IPS-18a (cell line): ENCODE measurements around the gene MBOAT2.

Experiments
- H3K27ac ChIP-seq: one replicate; pipeline ENCODE4 v1.5.1; 2013; ENCODE audit warnings: low read length
- H3K27me3 ChIP-seq: one replicate; pipeline ENCODE4 v1.6.1; 2013; ENCODE audit warnings: mild to moderate bottlenecking, low read length; ENCODE audit not compliant: control insufficient read depth, insufficient read depth
- H3K36me3 ChIP-seq: one replicate; pipeline ENCODE4 v1.6.1; 2013; ENCODE audit warnings: low read depth, low read length; ENCODE audit not compliant: control insufficient read depth
- H3K4me1 ChIP-seq: one replicate; pipeline ENCODE4 v1.6.1; 2013; ENCODE audit warnings: low read depth, low read length; ENCODE audit not compliant: control insufficient read depth
- H3K4me3 ChIP-seq: one replicate; pipeline ENCODE4 v1.5.1; 2013; ENCODE audit warnings: low read length
- H3K9ac ChIP-seq: one replicate; pipeline ENCODE4 v1.6.1; 2013; ENCODE audit warnings: mild to moderate bottlenecking, low read length, moderate library complexity
- H3K9me3 ChIP-seq: one replicate; pipeline ENCODE4 v1.6.1; 2013; ENCODE audit warnings: low read depth, low read length; ENCODE audit not compliant: control insufficient read depth

The MBOAT2 gene

DNA sequence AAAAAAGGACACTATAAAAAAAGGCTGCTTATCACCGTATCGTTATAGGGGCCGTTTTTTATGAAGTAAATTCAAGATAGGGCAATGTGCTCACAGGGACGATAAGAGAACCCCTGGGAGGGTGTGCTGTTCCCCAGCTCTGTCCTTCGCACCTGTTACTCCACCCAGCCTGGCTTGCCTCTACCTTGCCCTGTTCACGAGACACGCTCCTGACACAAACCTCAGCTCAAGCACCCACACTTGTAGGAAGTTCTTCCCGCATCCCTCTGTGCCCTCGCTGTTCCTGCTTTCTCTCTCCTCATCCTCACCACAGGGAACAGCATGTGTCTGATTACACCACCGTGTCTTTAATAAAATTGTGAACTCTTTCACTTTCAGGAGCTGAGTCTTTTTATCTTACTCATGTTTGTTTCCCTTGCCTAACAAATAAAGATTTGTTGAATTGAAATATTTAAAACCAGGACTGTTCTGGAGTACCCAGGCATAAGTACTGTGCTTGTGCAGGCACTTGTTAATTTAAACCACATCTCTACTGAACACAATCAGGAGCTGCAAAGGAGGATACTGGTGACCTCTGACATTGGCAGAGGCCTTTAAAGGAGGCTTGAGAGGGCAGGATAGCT is 140.0 kb downstream of the MBOAT2 start:
- H3K4me1 ChIP-seq, result no peaks in the 10 kb centered on the region

DNA sequence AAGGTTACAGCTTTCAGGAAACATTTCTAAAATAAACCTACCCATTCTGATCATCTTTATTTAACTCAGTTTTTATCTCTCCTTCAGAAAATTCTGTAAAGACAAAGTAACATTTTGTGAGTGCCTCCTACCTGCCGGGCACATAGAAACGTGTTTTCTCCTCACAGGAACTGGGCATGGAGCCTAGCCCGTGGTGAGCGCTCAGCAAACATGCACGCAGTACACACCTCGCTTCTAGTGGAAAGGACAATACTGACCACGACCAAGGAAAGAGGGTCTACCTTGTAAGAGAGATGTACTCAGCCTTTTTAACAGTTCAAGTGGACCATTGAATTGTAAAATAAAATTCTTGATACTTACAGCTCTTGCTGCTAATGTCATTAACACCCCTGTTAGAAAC is 141.3 kb downstream of the MBOAT2 start:
- Histone ChIP-seq H3K36me3 (no peaks in the 10 kb centered on the region), H3K4me1 (no peaks in the 10 kb centered on the region), H3K4me3 (no peak overlapping the region)

More for the DNA sequence above, 140.0 kb downstream of the MBOAT2 start:
- H3K27me3 ChIP-seq, result no peaks in the 10 kb centered on the region
- no peak overlapping the region for H3K27ac ChIP-seq
- H3K4me3 ChIP-seq, result no peak overlapping the region
- no peaks in the 10 kb centered on the region for H3K36me3 ChIP-seq
- H3K9me3 ChIP-seq, result no peaks in the 10 kb centered on the region
- H3K9ac ChIP-seq, result no peak overlapping the region

DNA sequence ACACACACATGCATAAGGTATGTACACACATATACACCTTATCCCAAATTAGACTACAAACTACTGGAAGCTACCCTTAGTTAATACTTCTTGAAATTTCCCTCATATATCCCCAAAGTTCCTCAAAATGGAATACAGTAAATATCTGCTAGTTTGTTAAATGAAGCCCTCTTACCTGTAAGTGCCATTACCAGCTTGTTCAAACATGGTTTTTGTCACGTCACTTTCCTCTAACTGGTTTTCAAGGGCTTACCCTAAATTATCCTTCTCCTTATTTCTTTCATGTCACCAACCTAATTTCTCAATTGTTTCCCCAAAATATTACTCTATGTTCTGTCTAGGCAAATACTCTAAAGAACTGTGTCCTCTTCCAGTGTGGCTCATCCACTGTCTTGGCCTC is 141.7 kb downstream of the MBOAT2 start:
- no peaks in the 10 kb centered on the region for H3K27me3 ChIP-seq
- H3K36me3 ChIP-seq, result no peaks in the 10 kb centered on the region
- no peak overlapping the region for H3K4me3 ChIP-seq
- H3K27ac ChIP-seq, result no peak overlapping the region
- no peak overlapping the region for H3K9ac ChIP-seq
- H3K9me3 ChIP-seq, result no peaks in the 10 kb centered on the region
- H3K4me1 ChIP-seq, result no peaks in the 10 kb centered on the region

More for the DNA sequence above, 141.3 kb downstream of the MBOAT2 start:
- no peak overlapping the region for H3K9ac ChIP-seq
- no peaks in the 10 kb centered on the region for H3K27me3 ChIP-seq
- no peaks in the 10 kb centered on the region for H3K9me3 ChIP-seq
- H3K27ac ChIP-seq, result no peak overlapping the region

DNA sequence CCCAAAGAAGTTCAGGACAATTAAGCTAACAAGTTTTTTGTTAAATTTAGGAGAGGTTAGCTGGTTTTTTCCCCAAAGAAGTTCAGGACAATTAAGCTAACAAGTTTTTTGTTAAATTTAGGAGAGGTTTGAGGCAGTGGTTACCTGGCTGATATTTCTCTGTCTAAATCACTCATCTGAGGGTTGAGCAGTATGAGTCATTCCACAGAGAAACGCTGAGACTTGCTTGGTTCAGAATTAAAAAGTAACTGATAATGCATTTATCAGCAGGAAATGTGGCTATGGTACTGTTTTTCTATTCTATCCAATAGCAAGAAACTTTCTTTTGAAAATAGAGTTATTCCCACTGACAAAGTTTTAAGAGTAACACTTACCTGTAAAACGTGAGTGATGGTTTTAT is 143.2 kb downstream of the MBOAT2 start:
- no peaks in the 10 kb centered on the region for H3K27me3 ChIP-seq
- no peak overlapping the region for H3K4me3 ChIP-seq
- no peak overlapping the region for H3K27ac ChIP-seq
- no peak overlapping the region for H3K9ac ChIP-seq
- H3K4me1 ChIP-seq, result no peaks in the 10 kb centered on the region
- H3K9me3 ChIP-seq, result no peaks in the 10 kb centered on the region
- no peaks in the 10 kb centered on the region for H3K36me3 ChIP-seq

DNA sequence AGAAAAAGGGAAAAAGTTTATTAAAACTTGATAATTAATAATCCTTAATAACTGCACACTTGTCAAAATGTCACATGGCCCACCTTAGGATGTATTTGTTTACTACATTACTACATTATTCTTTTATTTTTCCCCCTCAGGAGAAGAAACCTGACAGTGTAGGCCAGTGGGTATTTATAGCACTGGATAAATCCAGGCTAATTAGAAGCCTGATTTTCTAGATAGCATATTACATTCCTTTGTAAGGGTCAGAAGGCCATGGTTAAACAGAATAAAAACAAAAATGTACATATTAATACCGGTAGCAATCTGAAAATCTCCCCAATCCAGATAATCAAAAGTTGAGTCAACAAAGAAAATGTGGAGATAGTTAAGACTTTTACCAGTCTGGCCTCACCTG is 144.6 kb downstream of the MBOAT2 start:
- Histone ChIP-seq H3K9me3 (no peaks in the 10 kb centered on the region), H3K27ac (no peak overlapping the region), H3K4me3 (no peak overlapping the region), H3K4me1 (no peaks in the 10 kb centered on the region), H3K36me3 (no peaks in the 10 kb centered on the region), H3K27me3 (no peaks in the 10 kb centered on the region), H3K9ac (no peak overlapping the region)

DNA sequence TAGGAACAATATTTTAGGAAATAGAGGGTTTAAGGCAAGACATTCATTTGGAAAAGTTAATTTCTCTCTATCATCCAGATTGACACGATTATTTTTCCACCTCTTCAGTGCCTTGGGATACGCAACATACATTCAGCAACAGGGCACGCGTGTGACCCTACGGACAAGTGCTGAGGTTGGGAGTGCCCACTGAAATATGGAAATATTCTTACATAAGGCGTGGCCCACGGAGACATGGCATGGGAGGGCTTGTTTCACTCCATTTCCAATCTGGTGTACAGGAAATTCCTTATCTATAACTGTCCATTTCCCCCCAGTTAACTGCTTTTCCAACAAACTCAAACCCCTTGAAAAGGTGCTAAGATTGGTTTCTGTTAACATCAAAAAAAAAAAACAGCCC is 145.2 kb downstream of the MBOAT2 start:
- Histone ChIP-seq H3K27me3 (no peaks in the 10 kb centered on the region), H3K4me1 (no peaks in the 10 kb centered on the region), H3K27ac (no peak overlapping the region), H3K4me3 (no peak overlapping the region), H3K36me3 (no peaks in the 10 kb centered on the region), H3K9me3 (no peaks in the 10 kb centered on the region), H3K9ac (no peak overlapping the region)

DNA sequence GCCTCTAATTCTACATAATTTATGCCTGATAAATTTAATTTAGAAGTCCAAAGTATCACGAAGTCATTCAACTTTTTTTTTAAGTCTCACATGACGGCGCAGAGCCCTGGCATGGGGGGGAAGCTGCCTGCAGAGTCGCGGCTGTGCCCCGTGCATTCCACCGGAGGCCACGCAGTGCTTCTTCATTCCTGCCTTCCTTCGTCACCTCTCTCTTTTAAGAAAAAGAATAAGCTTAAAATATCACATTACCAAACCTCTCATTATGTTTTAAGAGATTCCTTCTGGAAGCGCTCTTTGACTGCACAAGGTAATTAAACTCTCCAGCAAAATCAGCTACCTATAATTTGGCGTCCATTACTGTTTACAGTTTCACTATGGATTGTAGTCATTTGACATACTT is 145.8 kb downstream of the MBOAT2 start:
- Histone ChIP-seq H3K36me3 (no peaks in the 10 kb centered on the region), H3K9ac (no peak overlapping the region), H3K9me3 (no peaks in the 10 kb centered on the region), H3K4me3 (no peak overlapping the region), H3K27me3 (no peaks in the 10 kb centered on the region), H3K27ac (no peak overlapping the region), H3K4me1 (no peaks in the 10 kb centered on the region)

DNA sequence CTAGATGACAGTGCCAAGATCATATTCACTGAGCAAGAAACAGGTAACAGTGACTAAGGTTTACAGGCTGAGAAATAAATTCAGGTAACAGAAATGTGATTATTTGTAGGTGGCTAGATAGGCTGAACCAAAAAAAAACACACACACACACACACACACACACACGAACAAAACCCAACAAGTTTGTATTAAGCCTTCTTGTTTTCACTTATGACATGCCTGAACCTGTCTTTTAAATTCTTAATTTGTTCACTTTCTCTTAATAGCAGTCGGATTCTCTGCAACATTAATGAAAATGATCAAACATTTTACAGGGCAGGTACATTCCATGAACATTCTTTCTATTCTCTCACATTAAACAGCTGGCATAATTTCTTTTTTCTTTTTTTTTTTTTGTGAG is 147.3 kb downstream of the MBOAT2 start:
- H3K4me3 ChIP-seq, result no peak overlapping the region
- H3K9me3 ChIP-seq, result no peaks in the 10 kb centered on the region
- H3K4me1 ChIP-seq, result no peaks in the 10 kb centered on the region

DNA sequence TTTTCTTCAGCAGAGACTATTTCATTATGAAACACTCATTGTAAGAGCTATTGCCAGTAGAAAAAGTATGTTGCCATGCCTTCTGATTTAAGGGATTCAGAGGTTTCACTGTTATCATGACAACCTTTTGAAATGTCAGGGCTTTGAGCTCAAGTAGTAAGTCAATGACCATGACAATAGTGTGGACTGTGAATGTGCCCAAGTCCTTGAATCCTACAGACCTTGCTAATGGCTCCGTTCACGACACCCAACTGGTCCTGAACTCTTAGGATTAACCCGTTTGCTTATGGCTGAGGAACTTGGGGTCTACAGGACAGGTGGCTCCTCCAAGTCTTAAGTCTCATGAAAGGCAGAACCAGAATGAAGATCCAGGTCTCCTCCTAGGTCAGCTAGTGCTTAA is 148.5 kb downstream of the MBOAT2 start:
- Histone ChIP-seq H3K4me1 (no peaks in the 10 kb centered on the region), H3K9me3 (no peaks in the 10 kb centered on the region)

More for the DNA sequence above, 147.3 kb downstream of the MBOAT2 start:
- no peaks in the 10 kb centered on the region for H3K36me3 ChIP-seq
- no peak overlapping the region for H3K9ac ChIP-seq
- H3K27ac ChIP-seq, result no peak overlapping the region
- no peaks in the 10 kb centered on the region for H3K27me3 ChIP-seq

DNA sequence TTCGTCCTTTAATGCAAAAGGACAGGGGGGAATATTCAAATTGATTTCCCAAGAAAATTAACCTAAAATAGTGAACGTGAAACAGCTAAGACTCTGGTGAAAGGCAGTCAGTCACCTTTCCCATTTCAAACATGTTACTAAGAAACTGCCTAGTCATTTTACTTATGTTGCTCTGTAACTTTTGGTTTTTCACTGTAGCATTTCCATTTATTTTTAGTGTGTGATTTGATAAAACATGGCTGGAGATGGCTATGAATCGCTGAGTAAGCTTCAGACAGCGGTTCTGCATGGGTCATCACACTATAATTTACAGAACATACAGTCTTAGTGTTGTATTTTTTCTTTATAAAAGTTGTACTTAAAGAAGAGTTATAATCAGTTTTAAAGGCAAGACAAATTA is 150.1 kb downstream of the MBOAT2 start:
- Histone ChIP-seq H3K36me3 (no peaks in the 10 kb centered on the region), H3K4me1 (no peaks in the 10 kb centered on the region), H3K9me3 (no peaks in the 10 kb centered on the region), H3K27ac (no peak overlapping the region), H3K4me3 (no peak overlapping the region), H3K27me3 (no peaks in the 10 kb centered on the region), H3K9ac (no peak overlapping the region)

More for the DNA sequence above, 148.5 kb downstream of the MBOAT2 start:
- Histone ChIP-seq H3K9ac (no peak overlapping the region), H3K27me3 (no peaks in the 10 kb centered on the region), H3K27ac (no peak overlapping the region), H3K4me3 (no peak overlapping the region), H3K36me3 (no peaks in the 10 kb centered on the region)

DNA sequence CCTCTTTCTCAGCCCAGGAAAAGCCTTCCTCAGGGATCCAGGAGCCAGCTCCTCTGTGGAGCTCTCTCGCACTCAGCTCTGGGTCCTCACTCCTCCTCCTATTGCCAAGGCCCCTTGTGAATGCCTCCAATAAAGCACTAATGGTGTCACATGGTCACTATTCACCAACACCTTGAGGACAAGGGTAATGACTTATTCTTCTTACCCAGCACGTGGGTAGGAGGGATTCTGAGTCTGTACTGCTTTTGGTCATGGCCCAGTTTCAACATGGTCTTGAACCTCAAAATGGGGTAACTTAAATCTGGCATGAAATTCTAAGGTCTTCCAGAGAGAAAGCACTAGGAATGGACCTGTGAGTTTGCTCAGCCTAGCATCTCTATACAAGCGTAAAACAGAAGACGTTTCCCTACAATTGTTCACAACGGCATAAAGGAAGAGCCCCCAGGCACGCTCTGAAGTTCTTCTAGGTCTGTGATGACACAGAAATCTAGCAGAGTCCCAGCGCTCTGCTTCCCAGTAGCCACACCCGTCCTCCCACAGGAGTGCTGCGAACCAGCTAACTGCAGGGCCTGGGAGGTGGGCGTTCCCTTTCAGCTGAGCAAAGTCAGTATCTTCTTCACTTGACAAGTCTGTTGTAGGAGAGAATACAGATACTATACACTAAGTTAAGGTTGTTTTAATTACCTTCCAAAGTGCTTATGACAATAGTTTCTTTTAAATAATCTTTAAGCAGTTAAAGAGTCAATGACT is 151.5 kb downstream of the MBOAT2 start:
- Histone ChIP-seq H3K4me1 (no peaks in the 10 kb centered on the region), H3K9me3 (no peaks in the 10 kb centered on the region), H3K27ac (no peak overlapping the region), H3K4me3 (no peak overlapping the region), H3K27me3 (no peaks in the 10 kb centered on the region), H3K9ac (no peak overlapping the region), H3K36me3 (no peaks in the 10 kb centered on the region)
